Uterus (tissue), 2 donors: ENCODE data around the gene RMND5A.

Experiments
- POLR2A ChIP-seq, 2 donors: fragments of 450-650 bp; IDR thresholded peaks; one replicate each; pipeline ENCODE4 v1.6.1; 2016; ENCODE audit warnings: antibody characterized with exemption in 2 of 2, mild to moderate bottlenecking in 1 of 2, moderate library complexity in 1 of 2
- TF ChIP-seq, protein P1 (sequence below), 4 experiments: fragments of 200-600 bp in 2 of 4; fragments of 450-650 bp in 2 of 4; sonication (generic) in 2 of 4; IDR thresholded peaks; one replicate each; pipeline ENCODE4 v1.5.1; 2016 to 2019; ENCODE audit warnings: antibody characterized with exemption in 4 of 4, mild to moderate bottlenecking in 2 of 4, moderate library complexity in 1 of 4

DNA sequence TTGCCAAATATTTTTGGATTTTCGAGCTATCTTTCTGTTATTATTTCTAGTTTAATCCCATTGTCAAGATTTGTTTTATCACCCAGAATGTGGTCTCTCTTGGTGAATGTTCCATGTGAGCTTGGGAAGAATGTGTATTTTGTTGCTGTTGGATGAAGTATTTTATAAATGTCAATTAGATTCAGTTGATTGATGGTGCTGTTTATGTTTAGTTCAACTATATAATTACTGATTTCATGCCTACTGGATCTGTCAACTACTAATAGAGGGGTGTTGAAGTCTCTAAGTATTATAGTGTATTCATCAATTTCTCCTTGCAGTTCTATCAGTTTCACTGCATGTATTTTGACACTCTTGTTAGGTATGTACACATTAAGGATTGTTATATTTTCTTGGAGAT, 34.7 kb upstream of the RMND5A start:
- TF ChIP-seq, protein P1, sequence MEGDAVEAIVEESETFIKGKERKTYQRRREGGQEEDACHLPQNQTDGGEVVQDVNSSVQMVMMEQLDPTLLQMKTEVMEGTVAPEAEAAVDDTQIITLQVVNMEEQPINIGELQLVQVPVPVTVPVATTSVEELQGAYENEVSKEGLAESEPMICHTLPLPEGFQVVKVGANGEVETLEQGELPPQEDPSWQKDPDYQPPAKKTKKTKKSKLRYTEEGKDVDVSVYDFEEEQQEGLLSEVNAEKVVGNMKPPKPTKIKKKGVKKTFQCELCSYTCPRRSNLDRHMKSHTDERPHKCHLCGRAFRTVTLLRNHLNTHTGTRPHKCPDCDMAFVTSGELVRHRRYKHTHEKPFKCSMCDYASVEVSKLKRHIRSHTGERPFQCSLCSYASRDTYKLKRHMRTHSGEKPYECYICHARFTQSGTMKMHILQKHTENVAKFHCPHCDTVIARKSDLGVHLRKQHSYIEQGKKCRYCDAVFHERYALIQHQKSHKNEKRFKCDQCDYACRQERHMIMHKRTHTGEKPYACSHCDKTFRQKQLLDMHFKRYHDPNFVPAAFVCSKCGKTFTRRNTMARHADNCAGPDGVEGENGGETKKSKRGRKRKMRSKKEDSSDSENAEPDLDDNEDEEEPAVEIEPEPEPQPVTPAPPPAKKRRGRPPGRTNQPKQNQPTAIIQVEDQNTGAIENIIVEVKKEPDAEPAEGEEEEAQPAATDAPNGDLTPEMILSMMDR (IDR thresholded peaks at IDR 0.05): no peak
- no peak for TF ChIP-seq POLR2A (IDR thresholded peaks at IDR 0.05)
